Spinal cord (tissue), 10 donors: Measurements from ENCODE around the gene PRDX6. TPM values are rescaled to one million over a fixed set of nuclear protein-coding genes. Genes with fewer than 3 reads are reported as not detected.

Experiments
- DNase-seq, 6 donors: peaks; one replicate each; pipeline versions ENCODE4 v3.0.0 to v3.0.0-alpha.2; 2013 to 2015; ENCODE audit warnings: low spot score in 6 of 6, low read depth in 4 of 6
- H3K27ac ChIP-seq: one replicate; pipeline ENCODE4 v1.5.1; 2013; ENCODE audit warnings: low read depth, low read length, control low read depth
- H3K27me3 ChIP-seq: one replicate; pipeline ENCODE4 v1.6.1; 2013; ENCODE audit warnings: low read length; ENCODE audit not compliant: control insufficient read depth, insufficient read depth
- H3K36me3 ChIP-seq: one replicate; pipeline ENCODE4 v1.6.1; 2013; ENCODE audit warnings: low read length; ENCODE audit not compliant: control insufficient read depth, insufficient read depth
- H3K4me1 ChIP-seq: one replicate; pipeline ENCODE4 v1.6.1; 2013; ENCODE audit warnings: low read length; ENCODE audit not compliant: control insufficient read depth, insufficient read depth
- H3K4me3 ChIP-seq: one replicate; pipeline ENCODE4 v1.5.1; 2013; ENCODE audit warnings: low read depth, low read length, control low read depth
- H3K9me3 ChIP-seq: one replicate; pipeline ENCODE4 v1.6.1; 2013; ENCODE audit warnings: low read length; ENCODE audit not compliant: control insufficient read depth, insufficient read depth
- WGBS: methylation state at CpG from one replicate; pipeline ENCODE4 v1.1.5; 2013; ENCODE audit warnings: missing lambda C conversion rate; ENCODE audit not compliant: insufficient coverage; 5-methylcytosine and 5-hydroxymethylcytosine counted together
- polyA plus RNA-seq, 2 donors: library from polyadenylated mRNA; unstranded; fragments of 120-200 nt; gene quantifications; one replicate each; pipeline ENCODE4 v1.2.1, GENCODE V29; 2013; ENCODE audit not compliant: insufficient read length in 2 of 2
- total RNA-seq, 2 donors: library from RNA; depleted of rRNA in 1 of 2; stranded (reverse); fragments of 120-200 nt in 1 of 2; fragments of >200 nt in 1 of 2; gene quantifications; one replicate each; pipeline versions ENCODE4 v1.2.3 to v1.2.4, GENCODE V29; 2013 to 2014
- donor health status: healthy.

PRDX6 gene
- total and polyA plus RNA-seq, 4 donors: 99.9 to 150 (median 139) TPM

DNA sequence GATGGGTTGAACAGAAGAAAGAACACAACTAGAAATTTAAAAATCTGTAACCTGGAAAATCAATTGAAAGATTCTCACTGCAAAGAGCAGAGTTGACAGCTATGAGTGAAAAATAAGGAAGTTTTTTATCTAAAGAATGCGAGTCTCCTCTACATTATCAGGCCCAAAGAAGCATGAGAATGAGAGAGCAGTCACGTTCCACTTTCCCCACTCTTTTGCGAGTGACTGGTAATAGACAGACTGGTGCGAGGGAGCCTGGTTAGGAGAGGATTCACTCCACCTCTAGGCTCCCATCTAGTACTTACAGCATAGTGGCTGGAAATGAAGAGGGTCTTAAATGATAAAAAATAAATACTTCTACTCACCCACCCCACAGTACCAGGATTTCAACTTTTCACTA lies 52.0 kb downstream of the PRDX6 start:
- Histone ChIP-seq H3K36me3 (no peaks in the 10 kb centered on the region), H3K4me3 (no peak overlapping the region), H3K9me3 (no peaks in the 10 kb centered on the region), H3K27ac (no peak overlapping the region), H3K27me3 (no peaks in the 10 kb centered on the region), H3K4me1 (no peaks in the 10 kb centered on the region)
- WGBS: no CpG with 5 or more reads among the region's 4 CpGs
- no peak for DNase-seq

- Histone ChIP-seq H3K9me3 (no peaks in the 10 kb centered on the region), H3K4me1 (no peaks in the 10 kb centered on the region), H3K27me3 (no peaks in the 10 kb centered on the region), H3K27ac (peak overlapping the region; percentile 44), H3K36me3 (no peaks in the 10 kb centered on the region), H3K4me3 (no peak overlapping the region)
- peak in 2 of 6 donors; percentile 35 to 38 for DNase-seq
- 38% methylated on average over 3 of the region's 4 CpGs for WGBS
Observed at GRCh38 chr1:173530795-173531693, 53.9 kb downstream of the PRDX6 start.

GRCh38 chr1:173532237-173532636 lies 55.1 kb downstream of the PRDX6 start:
- Histone ChIP-seq H3K4me3 (no peak overlapping the region), H3K27ac (no peak overlapping the region), H3K4me1 (no peaks in the 10 kb centered on the region)

GRCh38 chr1:173536223-173536622 lies 59.1 kb downstream of the PRDX6 start:
- Histone ChIP-seq H3K4me3 (no peak overlapping the region), H3K9me3 (no peaks in the 10 kb centered on the region), H3K27me3 (no peaks in the 10 kb centered on the region), H3K4me1 (no peaks in the 10 kb centered on the region), H3K27ac (no peak overlapping the region), H3K36me3 (no peaks in the 10 kb centered on the region)
- DNase-seq: no peak

More at GRCh38 chr1:173532237-173532636, 55.1 kb downstream of the PRDX6 start:
- Histone ChIP-seq H3K27me3 (no peaks in the 10 kb centered on the region), H3K9me3 (no peaks in the 10 kb centered on the region), H3K36me3 (no peaks in the 10 kb centered on the region)
- DNase-seq: no peak

Other genes starting within 250 kb of the PRDX6 start
- 1 to 10 TPM in 1 of 2 donors, under 1 TPM in 1; 0.79 to 1.3 TPM for gene SLC9C2, start 125.7 kb downstream of the PRDX6 start, total RNA-seq
- 1 to 10 TPM; 1.3 to 1.9 TPM for gene SLC9C2, start 125.7 kb downstream of the PRDX6 start, polyA plus RNA-seq
- not detected for gene TEX50, start 158.0 kb downstream of the PRDX6 start, total RNA-seq
- not detected for gene TEX50, start 158.0 kb downstream of the PRDX6 start, polyA plus RNA-seq
- gene ANKRD45, start 192.5 kb downstream of the PRDX6 start, total RNA-seq: 1 to 10 TPM; 8.8 to 9.7 TPM
- gene ANKRD45, start 192.5 kb downstream of the PRDX6 start, polyA plus RNA-seq: 10 to 100 TPM in 1 of 2 donors, 1 to 10 TPM in 1; 9.6 to 15.4 TPM
- gene KLHL20, start 237.6 kb downstream of the PRDX6 start, total RNA-seq: 10 to 100 TPM; 27.5 to 35.0 TPM
- gene KLHL20, start 237.6 kb downstream of the PRDX6 start, polyA plus RNA-seq: 10 to 100 TPM; 22.3 to 28.0 TPM